ENCODE results near the gene MAPKBP1. TPM values are rescaled to one million over a fixed set of nuclear protein-coding genes. Genes with fewer than 3 reads are reported as not detected.

Gene MAPKBP1
- total RNA-seq, 1 experiment from 2014 or later, result 13.7 TPM

- Mint-ChIP-seq H3K9me3 (no peaks in the 10 kb centered on the region), H3K27ac (no peak overlapping the region), H3K27me3 (ENCODE audit: low read depth) (peaks cover 3% of the 10 kb centered on the region; the same call in 1 of the 2 replicates), H3K4me3 (no peak overlapping the region), H3K36me3 (ENCODE audit: insufficient read depth in 1 of 3, low read depth in 3 of 3) (no peaks in the 10 kb centered on the region; a peak in 1 of 7 replicates), H3K4me1 (peaks cover 8 to 16% of the 10 kb centered on the region in 2 experiments)
- H3T11ph ChIP-seq (ENCODE audit: low read length), result no peak overlapping the region
- H4K5ac ChIP-seq (ENCODE audit: insufficient read length, low read depth, low read length), result no peak overlapping the region
- no peak for DNase-seq
- H2BK5ac ChIP-seq (ENCODE audit: insufficient read length, low read length), result no peak overlapping the region
- no peak overlapping the region for H3K56ac ChIP-seq (ENCODE audit: insufficient read length, low read depth, low read length)
- no peaks in the 10 kb centered on the region for H3K27me3 ChIP-seq (ENCODE audit: insufficient read depth, low read length)
- H4K91ac ChIP-seq (ENCODE audit: insufficient read length, low read depth, low read length), result no peak overlapping the region
- no peak overlapping the region for H3K14ac ChIP-seq (ENCODE audit: insufficient read depth, low read length)
- no peak overlapping the region for H3K4ac ChIP-seq (ENCODE audit: low read depth, low read length)
- H4K8ac ChIP-seq (replicated peaks; ENCODE audit: insufficient read length, low read depth, low read length), result no peak overlapping the region
- H3K79me1 ChIP-seq (ENCODE audit: insufficient read depth, low read depth, low read length, poor library complexity, severe bottlenecking), result no peaks in the 10 kb centered on the region
- H2BK12ac ChIP-seq (ENCODE audit: insufficient read length, low read depth, low read length), result no peak overlapping the region
- no peaks in the 10 kb centered on the region for H3K9me3 ChIP-seq (ENCODE audit: control insufficient read depth, low read depth, low read length)
- no peak overlapping the region for H3K9ac ChIP-seq (ENCODE audit: extremely low read depth, insufficient read length, low read length)
- H2AK5ac ChIP-seq (ENCODE audit: insufficient read length, low read length), result no peak overlapping the region
- H2BK15ac ChIP-seq (ENCODE audit: low read depth, low read length), result no peak overlapping the region
- no peak overlapping the region for H2BK20ac ChIP-seq (ENCODE audit: low read depth, low read length, poor library complexity, severe bottlenecking)
- no peaks in the 10 kb centered on the region for H3K4me1 ChIP-seq (ENCODE audit: insufficient read depth, low read length)
- no peaks in the 10 kb centered on the region for H4K20me1 ChIP-seq (ENCODE audit: control insufficient read depth, insufficient read depth, insufficient read length)
- H3K18ac ChIP-seq (ENCODE audit: insufficient read length, low read depth, low read length), result no peak overlapping the region
- no peak for TF ChIP-seq CTCF (conservative IDR thresholded peaks at IDR 0.05)
- H3K27ac ChIP-seq (ENCODE audit: insufficient read length, low read depth, low read length), result no peak overlapping the region
- no peak overlapping the region for H2BK120ac ChIP-seq (ENCODE audit: low read depth, low read length, poor library complexity, severe bottlenecking)
- no peaks in the 10 kb centered on the region for H3K79me2 ChIP-seq (ENCODE audit: insufficient read depth, low read length)
- no CpG with 5 or more reads among the region's 9 CpGs for WGBS (ENCODE audit: extremely low coverage, insufficient read length, low lambda C conversion rate)
- H3K4me2 ChIP-seq (ENCODE audit: insufficient read depth, insufficient read length, low read length), result no peak overlapping the region
- no peaks in the 10 kb centered on the region for H3K23me2 ChIP-seq (ENCODE audit: insufficient read length, low read depth, low read length, poor library complexity, severe bottlenecking)
- H2AFZ ChIP-seq (ENCODE audit: low read length), result no peak overlapping the region
- no peak overlapping the region for H3K23ac ChIP-seq (ENCODE audit: insufficient read length, low read depth, low read length)
Measured at GRCh38 chr15:41854443-41854842, 80.2 kb downstream of the MAPKBP1 start.
